Suprapubic skin (tissue), 4 donors: Measurements from ENCODE around the gene TBC1D17.

Experiments used
- POLR2A ChIP-seq, 2 donors: fragments of 450-650 bp; IDR thresholded peaks; one replicate each; pipeline ENCODE4 v1.6.1; 2017; ENCODE audit warnings: antibody characterized with exemption in 2 of 2, mild to moderate bottlenecking in 2 of 2, moderate library complexity in 2 of 2
- POLR2AphosphoS5 ChIP-seq, 3 donors: sonication (generic); formaldehyde crosslinking; IDR thresholded peaks; one replicate each; pipeline ENCODE4 v1.6.1; 2017; ENCODE audit warnings: antibody characterized with exemption in 3 of 3

GRCh38 chr19:49863254-49863934 is 14.1 kb upstream of the TBC1D17 start:
- TF ChIP-seq POLR2AphosphoS5 (IDR thresholded peaks at IDR 0.05), result no peak
- no peak for TF ChIP-seq POLR2A (IDR thresholded peaks at IDR 0.05)
